Endothelial cell of umbilical vein (primary cell): ENCODE measurements around the gene NRDE2. TPM values are rescaled to one million over a fixed set of nuclear protein-coding genes. Genes with fewer than 3 reads are reported as not detected.

Experiments
- BruUV-seq: library from RNA; stranded (reverse); fragments of 400-500 nt; replicated peaks from 2 replicates; lab custom pipeline; 2021; lab: Mats Ljungman, UMichigan
- CTCF ChIA-PET: fragments of 300-600, 350-600 bp; sonication (Branson Sonifier 250); formaldehyde crosslinking; loops from one replicate; lab custom pipeline; 2021; ENCODE audit warnings: antibody characterized with exemption, inconsistent platforms; lab: Charles Lee
- POLR2A ChIA-PET: fragments of 300-600, 350-600 bp; sonication (Branson Sonifier 250); formaldehyde crosslinking; loops from one replicate; lab custom pipeline; 2021; ENCODE audit warnings: antibody characterized with exemption, inconsistent platforms; lab: Charles Lee
- DNase-seq: peaks from one replicate; pipeline ENCODE4 v3.0.0-alpha.2; 2011; ENCODE audit warnings: low read depth, low spot score
- FAIRE-seq: peaks from 2 replicates; lab custom pipeline; 2011; peaks lifted over from hg19 to GRCh38; lab: Jason Lieb, UNC
- H2AFZ ChIP-seq: 2 replicates; pipeline ENCODE4 v1.6.0; 2012; ENCODE audit warnings: low read depth, low read length, control low read depth, inconsistent platforms
- H3K27ac ChIP-seq: 2 replicates; pipeline ENCODE4 v1.5.1; 2011; ENCODE audit warnings: low read depth, mild to moderate bottlenecking, control low read depth, low read length, moderate library complexity; ENCODE audit not compliant: insufficient read depth
- H3K27me3 ChIP-seq, 2 experiments: 2 replicates each; pipeline versions ENCODE4 v1.6.0 to v1.6.1; 2011; ENCODE audit warnings: low read length in 2 of 2, mixed read lengths in 1 of 2; ENCODE audit not compliant: control insufficient read depth in 2 of 2, insufficient read depth in 2 of 2
- H3K36me3 ChIP-seq, 2 experiments: 2 replicates in 1 of 2; 3 replicates in 1 of 2; pipeline ENCODE4 v1.5.1; 2011; ENCODE audit warnings: low read length in 2 of 2, mild to moderate bottlenecking in 1 of 2, moderate library complexity in 1 of 2; ENCODE audit not compliant: control insufficient read depth in 2 of 2, insufficient read depth in 2 of 2; ENCODE audit errors: extremely low read depth in 1 of 2
- H3K4me1 ChIP-seq: 3 replicates; pipeline ENCODE4 v1.5.1; 2011; ENCODE audit warnings: mild to moderate bottlenecking, low read length; ENCODE audit not compliant: control insufficient read depth, insufficient read depth; ENCODE audit errors: extremely low read depth
- H3K4me2 ChIP-seq: 2 replicates; pipeline ENCODE4 v1.6.1; 2011; ENCODE audit warnings: low read length, control low read depth, mixed read lengths; ENCODE audit not compliant: insufficient read depth
- H3K4me3 ChIP-seq, 3 experiments: fragments of 200-600 bp in 1 of 3; sonication (generic), shearing (Covaris generic) in 1 of 3; replicated peaks in 1 of 3; 2 replicates each; pipeline ENCODE4 v1.5.1; 2011 to 2016; ENCODE audit warnings: control low read depth in 3 of 3, low read length in 3 of 3, mild to moderate bottlenecking in 2 of 3, inconsistent platforms in 1 of 3, low read depth in 1 of 3, moderate library complexity in 1 of 3; ENCODE audit not compliant: insufficient read depth in 1 of 3
- H3K79me2 ChIP-seq: 2 replicates; pipeline ENCODE4 v1.6.0; 2012; ENCODE audit warnings: low read length, inconsistent platforms; ENCODE audit not compliant: control insufficient read depth, insufficient read depth
- H3K9ac ChIP-seq: replicated peaks from 2 replicates; pipeline ENCODE3; 2011; ENCODE audit warnings: low read length, control low read depth; ENCODE audit not compliant: insufficient read depth; ENCODE audit errors: extremely low read depth
- H3K9me1 ChIP-seq: replicated peaks from 3 replicates; pipeline ENCODE4 v1.6.0; 2011; ENCODE audit warnings: mild to moderate bottlenecking, low read length; ENCODE audit not compliant: control insufficient read depth, insufficient read depth; ENCODE audit errors: extremely low read depth
- H3K9me3 ChIP-seq: replicated peaks from 2 replicates; pipeline ENCODE4 v1.5.1; 2012; ENCODE audit warnings: low read length, inconsistent platforms; ENCODE audit not compliant: control insufficient read depth, insufficient read depth
- H4K20me1 ChIP-seq: replicated peaks from 2 replicates; pipeline ENCODE3; 2011; ENCODE audit warnings: mild to moderate bottlenecking, low read length; ENCODE audit not compliant: control insufficient read depth, insufficient read depth; ENCODE audit errors: extremely low read depth
- EZH2 ChIP-seq: IDR thresholded peaks from 2 replicates; pipeline ENCODE4 v1.6.1; 2012; ENCODE audit warnings: borderline replicate concordance, low read depth, mild to moderate bottlenecking, moderate library complexity, low read length, inconsistent platforms; ENCODE audit not compliant: severe bottlenecking
- FOS ChIP-seq: IDR thresholded peaks from 2 replicates; pipeline ENCODE4 v1.6.1; 2011; ENCODE audit warnings: mild to moderate bottlenecking, low read length, moderate library complexity, borderline replicate concordance; ENCODE audit not compliant: insufficient read depth
- GATA2 ChIP-seq: IDR thresholded peaks from 2 replicates; pipeline ENCODE4 v1.7.0; 2011; ENCODE audit warnings: low read depth, mild to moderate bottlenecking, moderate library complexity, mixed read lengths, low read length; ENCODE audit not compliant: insufficient read length, insufficient read depth
- JUN ChIP-seq: IDR thresholded peaks from 2 replicates; pipeline ENCODE4 v1.6.1; 2011; ENCODE audit warnings: borderline replicate concordance, low read depth; ENCODE audit not compliant: insufficient read length, insufficient read depth
- MYC ChIP-seq: IDR thresholded peaks from one replicate; pipeline ENCODE4 v1.6.1; 2011; ENCODE audit warnings: mild to moderate bottlenecking, low read depth, low read length
- POLR2A ChIP-seq: IDR thresholded peaks from 2 replicates; pipeline ENCODE4 v1.6.1; 2012; ENCODE audit warnings: low read depth, mild to moderate bottlenecking, control low read depth, low read length
- POLR2AphosphoS5 ChIP-seq: IDR thresholded peaks from 2 replicates; pipeline ENCODE4 v1.6.1; 2012; ENCODE audit warnings: low read depth, mild to moderate bottlenecking, control low read depth, low read length, moderate library complexity; ENCODE audit not compliant: insufficient read depth
- dilution Hi-C: fragments of 300-500 bp; cut with MboI; formaldehyde crosslinking; loops from one replicate; pipeline ENCODE4 v1.15.0; 2019; ENCODE audit warnings: low sequenced_read_pairs; ENCODE audit not compliant: extremely low pct_ligation_motif_present
- intact Hi-C: fragments of 100-400 bp; cut with micrococcal nuclease; formaldehyde crosslinking; loops from one replicate; pipeline ENCODE4 v1.10.0; 2022
- polyA plus RNA-seq, 4 experiments: library from polyadenylated mRNA; depleted of rRNA in 3 of 4; stranded (reverse) in 3 of 4; unstranded in 1 of 4; fragments of >200 nt; gene quantifications; 2 replicates each; pipeline versions ENCODE4 v1.2.1 to v1.2.3, GENCODE V29; 2011 to 2012; ENCODE audit warnings: missing spikeins in 1 of 4
- total RNA-seq: library from RNA; stranded (reverse); gene quantifications from 2 replicates; pipeline ENCODE4 v1.2.3, GENCODE V29; 2021
- TF ChIP-seq, protein P1 (sequence below): IDR thresholded peaks from 2 replicates; pipeline ENCODE4 v1.6.1; 2011; ENCODE audit not compliant: insufficient read depth, insufficient read length
- TF ChIP-seq, protein P2 (sequence below), 2 donors: IDR thresholded peaks; 1 replicate in 1 of 2; 2 replicates in 1 of 2; pipeline ENCODE4 v1.5.1; 2011; ENCODE audit warnings: low read length in 2 of 2, mild to moderate bottlenecking in 2 of 2, moderate library complexity in 2 of 2, control low read depth in 1 of 2, inconsistent platforms in 1 of 2, low read depth in 1 of 2; ENCODE audit not compliant: insufficient read depth in 1 of 2; ENCODE audit errors: extremely low read depth in 1 of 2

The NRDE2 gene
- total and polyA plus RNA-seq, 2 donors (not counting 3 experiments of a cell fraction or from before 2014, with no cell fraction given): 8.5 to 22.1 TPM

DNA sequence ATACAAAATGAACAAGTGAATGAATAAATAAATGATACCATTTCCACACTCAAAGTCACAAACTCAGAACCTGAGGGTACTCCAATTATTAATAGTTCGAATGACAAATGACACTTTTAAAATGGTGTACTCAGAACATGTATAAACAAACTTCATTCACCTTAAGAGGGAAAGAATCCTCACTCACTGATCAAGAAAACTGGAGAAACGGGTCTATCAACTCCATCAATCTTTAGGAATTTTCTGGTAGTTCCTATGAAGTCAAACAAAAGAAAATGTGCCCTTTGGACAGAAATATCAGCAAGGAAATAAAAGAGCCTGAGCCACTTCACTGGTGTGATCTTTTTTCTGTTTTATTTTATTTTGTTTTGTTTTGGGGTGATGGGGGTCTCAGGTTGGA, 5.2 kb upstream of the NRDE2 start:
- BruUV-seq: no TSS peak
- Histone ChIP-seq H3K9me1 (no peaks in the 10 kb centered on the region), H4K20me1 (no peaks in the 10 kb centered on the region), H3K9ac (no peak overlapping the region), H3K27me3 (peaks cover 18 to 24% of the 10 kb centered on the region in 2 experiments), H3K79me2 (no peaks in the 10 kb centered on the region), H3K36me3 (no peaks in the 10 kb centered on the region), H2AFZ (no peak overlapping the region), H3K27ac (no peak overlapping the region), H3K4me3 (no peak overlapping the region), H3K9me3 (no peaks in the 10 kb centered on the region), H3K4me1 (no peaks in the 10 kb centered on the region), H3K4me2 (no peak overlapping the region)
- TF ChIP-seq POLR2A: no peak
- TF ChIP-seq EZH2: no peak
- TF ChIP-seq, protein P1, sequence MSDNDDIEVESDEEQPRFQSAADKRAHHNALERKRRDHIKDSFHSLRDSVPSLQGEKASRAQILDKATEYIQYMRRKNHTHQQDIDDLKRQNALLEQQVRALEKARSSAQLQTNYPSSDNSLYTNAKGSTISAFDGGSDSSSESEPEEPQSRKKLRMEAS: no peak
- TF ChIP-seq JUN: no peak
- no peak for TF ChIP-seq GATA2
- TF ChIP-seq POLR2AphosphoS5: no peak
- no peak for TF ChIP-seq MYC
- no peak for TF ChIP-seq FOS
- TF ChIP-seq, protein P2, sequence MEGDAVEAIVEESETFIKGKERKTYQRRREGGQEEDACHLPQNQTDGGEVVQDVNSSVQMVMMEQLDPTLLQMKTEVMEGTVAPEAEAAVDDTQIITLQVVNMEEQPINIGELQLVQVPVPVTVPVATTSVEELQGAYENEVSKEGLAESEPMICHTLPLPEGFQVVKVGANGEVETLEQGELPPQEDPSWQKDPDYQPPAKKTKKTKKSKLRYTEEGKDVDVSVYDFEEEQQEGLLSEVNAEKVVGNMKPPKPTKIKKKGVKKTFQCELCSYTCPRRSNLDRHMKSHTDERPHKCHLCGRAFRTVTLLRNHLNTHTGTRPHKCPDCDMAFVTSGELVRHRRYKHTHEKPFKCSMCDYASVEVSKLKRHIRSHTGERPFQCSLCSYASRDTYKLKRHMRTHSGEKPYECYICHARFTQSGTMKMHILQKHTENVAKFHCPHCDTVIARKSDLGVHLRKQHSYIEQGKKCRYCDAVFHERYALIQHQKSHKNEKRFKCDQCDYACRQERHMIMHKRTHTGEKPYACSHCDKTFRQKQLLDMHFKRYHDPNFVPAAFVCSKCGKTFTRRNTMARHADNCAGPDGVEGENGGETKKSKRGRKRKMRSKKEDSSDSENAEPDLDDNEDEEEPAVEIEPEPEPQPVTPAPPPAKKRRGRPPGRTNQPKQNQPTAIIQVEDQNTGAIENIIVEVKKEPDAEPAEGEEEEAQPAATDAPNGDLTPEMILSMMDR (IDR thresholded peaks at IDR 0.05; ENCODE audit: extremely low read depth in 1 of 2, insufficient read depth in 1 of 2, low read depth in 1 of 2, low read length in 2 of 2): no peak
- dilution Hi-C loops (no loop called here), intact Hi-C loops (no loop called here)
- POLR2A ChIA-PET: no interaction called here
- no peak for FAIRE-seq
- CTCF ChIA-PET: interaction anchor here (1.0 kb wide), 1 partner anchor 27 kb away, joined by 3 read pairs; no protein-coding TSS in a partner anchor
- no peak for DNase-seq
